MM.1S (cell line): Measurements from ENCODE around the gene NAB1.

Source experiments
- CTCF ChIP-seq: fragments of 300-600 bp; sonication (generic); IDR thresholded peaks from 2 replicates; pipeline ENCODE4 v1.5.1; 2016; ENCODE audit warnings: antibody characterized with exemption, low read length, mixed read lengths
- EZH2phosphoT487 ChIP-seq: fragments of 300-600 bp; sonication (generic); IDR thresholded peaks from 2 replicates; pipeline ENCODE4 v1.6.1; 2018; ENCODE audit warnings: antibody characterized with exemption, low read length

GRCh38 chr2:190659553-190659952 is 10.7 kb downstream of the NAB1 start:
- TF ChIP-seq CTCF, result no peak
- TF ChIP-seq EZH2phosphoT487, result no peak
